Activated gamma-delta T cell treated with anti-CD3 and anti-CD28 coated beads, Interleukin-2, amount 50 U/mL, for 16 hours (primary cell): ENCODE data around the gene TMOD2.

Experiments
- DNase-seq: peaks from one replicate; pipeline ENCODE4 v3.0.0-alpha.2; 2020; ENCODE audit warnings: low read depth

TMOD2 gene

DNA sequence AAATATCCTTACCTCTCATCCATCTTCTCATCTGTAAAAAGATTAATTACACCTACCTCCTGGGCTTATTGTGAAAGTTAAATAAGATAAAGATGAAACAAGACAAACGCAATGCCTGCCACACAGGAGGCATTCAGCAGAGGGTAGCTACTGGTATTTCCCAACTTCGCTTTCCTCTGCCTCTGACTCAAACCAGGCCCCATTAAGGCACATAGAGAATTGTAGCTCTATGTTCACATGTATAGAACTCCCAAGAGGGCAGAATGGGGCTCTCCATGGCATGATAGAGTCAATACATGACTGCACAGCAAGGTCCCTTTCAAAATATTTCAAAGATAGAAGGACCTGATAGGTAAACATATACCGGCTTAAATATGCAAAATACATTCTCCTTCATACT lies 15.3 kb upstream of the TMOD2 start:
- no peak for DNase-seq

DNA sequence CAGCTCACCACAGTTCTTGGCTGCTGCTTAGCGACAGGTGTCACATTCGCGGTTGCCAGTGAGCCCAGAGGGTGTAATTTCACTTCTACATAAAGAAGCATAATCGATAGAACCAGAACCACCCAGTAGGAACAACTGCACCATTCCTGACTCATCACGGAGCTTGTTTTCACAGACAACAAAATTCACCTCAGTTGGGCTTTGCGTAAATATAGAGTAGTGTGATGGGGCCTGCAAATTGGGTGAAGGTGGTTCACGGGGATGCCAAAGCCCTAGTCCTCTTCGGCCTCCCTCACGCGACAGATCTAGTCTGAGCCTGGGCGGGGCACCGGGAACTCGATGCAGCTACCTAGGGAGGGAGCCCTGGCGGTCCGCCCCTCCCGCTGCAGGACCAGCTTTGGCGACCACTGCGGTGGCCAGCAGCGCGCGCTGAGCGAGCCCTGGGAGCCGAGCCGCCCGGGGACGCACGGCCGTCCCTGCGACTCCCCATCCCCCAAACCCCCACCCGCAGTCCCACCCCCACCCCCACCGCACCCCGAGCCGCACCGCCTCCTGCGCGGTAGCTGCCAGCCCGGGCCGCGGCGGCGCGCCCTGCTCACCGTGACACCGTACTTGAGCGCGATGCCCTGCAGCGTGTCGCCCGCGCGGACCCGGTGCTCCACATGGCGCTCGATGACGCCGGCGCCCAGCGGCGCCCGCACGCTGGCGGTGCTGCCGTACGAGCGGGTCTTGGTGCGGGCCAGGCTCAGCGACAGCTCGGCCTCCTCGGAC lies 14.5 kb upstream of the TMOD2 start:
- DNase-seq, result peak; percentile 47

DNA sequence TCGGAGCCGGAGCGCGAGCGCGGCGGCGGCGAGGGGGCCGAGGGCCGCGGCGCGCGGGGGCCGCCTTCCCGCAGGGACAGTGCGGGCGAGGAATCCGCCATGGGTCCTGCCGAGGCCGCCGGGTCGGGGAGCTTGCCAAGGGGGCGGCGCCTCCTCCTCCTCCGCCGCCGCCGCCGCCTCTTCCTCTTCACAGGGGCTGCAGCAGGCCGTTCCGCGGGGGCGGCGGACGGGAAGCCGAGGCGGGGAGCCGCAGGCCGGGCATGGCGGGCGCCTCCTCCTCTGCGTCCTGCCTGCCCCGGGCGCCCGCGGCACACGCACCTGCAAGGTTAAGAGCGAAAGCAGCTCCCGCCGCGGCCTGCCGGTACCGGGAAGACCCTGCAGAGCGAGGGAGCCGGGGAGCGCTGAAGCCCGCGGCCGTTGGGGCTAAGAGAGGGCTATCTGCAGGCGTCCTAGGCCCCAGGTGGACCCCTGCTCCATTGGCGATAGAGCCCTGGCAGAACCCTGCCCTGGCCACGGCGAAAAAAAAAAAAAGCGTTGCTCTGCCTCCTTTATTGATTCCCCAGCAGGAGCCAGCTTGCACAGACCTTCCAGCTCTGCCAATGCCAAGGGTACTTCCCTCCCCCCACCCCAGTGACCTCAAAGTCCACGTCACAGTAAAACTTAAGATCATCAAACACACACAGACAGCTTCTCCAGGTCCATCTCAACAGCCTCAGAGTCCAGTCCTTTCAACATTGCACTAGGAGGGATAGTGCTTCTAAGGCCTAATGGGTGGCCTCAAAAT lies 13.7 kb upstream of the TMOD2 start, which contains the start of gene LYSMD2:
TSS of gene LYSMD2 (minus strand) at position 134 of the 784 bp plus-strand sequence. CDS start at position 101, 33 bp downstream.
- DNase-seq, result peak; percentile 49

DNA sequence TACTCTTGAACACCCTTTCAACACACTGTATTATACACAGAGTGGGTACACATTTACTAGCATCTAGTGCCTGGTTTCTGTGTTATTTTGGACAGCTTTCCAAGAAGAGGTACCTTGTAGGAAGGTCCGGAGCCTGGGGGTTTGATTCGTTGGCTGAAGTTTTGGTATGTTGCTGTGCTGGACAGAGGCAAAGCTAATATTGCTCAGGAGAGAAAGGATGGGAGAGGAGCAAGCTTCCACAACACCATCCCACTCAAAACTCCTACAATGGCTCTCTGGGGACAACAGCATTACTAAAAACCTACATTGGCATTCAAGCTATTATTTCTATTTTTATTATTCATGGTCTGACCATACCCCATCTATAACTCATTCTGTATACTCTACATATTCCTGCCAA lies 12.8 kb upstream of the TMOD2 start:
- DNase-seq, result no peak

DNA sequence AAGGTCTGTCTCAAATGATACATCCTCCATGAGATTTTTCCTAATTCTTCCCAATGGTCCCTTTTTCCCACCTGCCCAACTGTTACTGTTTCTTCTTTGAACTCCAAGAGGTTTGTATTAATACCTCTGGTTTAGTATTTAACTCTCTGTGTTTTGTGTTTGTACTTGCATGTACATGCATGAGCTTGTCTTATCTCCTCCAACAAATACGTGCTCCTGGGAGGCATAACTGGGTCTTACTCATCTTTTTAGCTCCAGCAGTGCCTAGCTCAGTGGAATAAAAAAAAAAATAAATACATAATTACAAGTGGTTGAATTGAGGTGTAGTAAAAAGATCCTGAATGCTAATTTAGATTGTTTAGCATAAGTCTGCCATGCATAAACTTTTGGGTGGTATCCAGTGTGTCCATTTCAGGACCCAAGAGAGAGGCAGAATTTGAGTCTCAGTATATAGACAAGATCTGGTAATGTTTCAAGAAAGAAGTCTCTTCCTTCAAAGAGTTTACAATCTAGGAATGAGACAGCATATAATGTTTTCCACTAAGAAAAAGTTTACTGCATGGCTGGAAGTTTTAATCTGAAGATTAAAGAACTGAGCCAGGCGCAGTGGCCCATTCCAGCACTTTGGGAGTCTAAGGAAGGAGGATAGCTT lies 12.2 kb upstream of the TMOD2 start:
- DNase-seq, result no peak

DNA sequence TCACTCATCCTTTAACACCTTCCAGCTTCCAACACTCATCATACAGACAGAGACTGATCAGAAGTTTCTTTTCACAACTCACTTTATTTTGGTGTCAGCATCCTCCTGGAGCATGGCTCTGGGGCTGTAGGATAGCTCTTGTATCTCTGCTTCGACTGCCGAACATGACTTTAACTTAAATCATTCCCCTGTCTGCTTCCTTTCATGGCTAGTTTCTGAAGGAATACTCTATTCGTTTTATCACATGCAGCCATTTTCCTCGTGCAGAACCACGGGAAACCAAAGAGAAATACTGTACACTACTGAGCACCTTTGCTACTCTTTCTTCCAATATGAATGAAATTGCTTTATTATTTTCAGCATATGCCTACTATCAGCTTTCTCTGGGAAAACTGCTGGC lies 2.1 kb upstream of the TMOD2 start:
- no peak for DNase-seq

DNA sequence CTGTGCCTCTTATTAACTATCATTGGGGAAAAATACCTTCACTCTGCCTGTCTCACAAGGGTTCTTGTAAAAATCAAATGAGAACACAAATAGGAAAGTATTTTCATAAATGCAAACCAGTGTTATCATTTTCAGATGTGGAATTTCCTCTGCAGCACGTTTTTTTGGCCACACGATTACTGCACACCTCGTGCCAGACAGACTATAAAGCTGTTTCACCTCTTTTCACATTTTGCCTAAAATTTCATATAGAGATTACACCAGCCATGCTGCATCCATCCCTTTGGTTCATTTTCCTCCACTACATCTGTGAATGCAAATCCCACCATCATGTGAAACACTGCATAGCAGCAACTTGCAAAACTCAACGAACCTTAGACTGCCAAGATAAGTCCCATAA lies 1.2 kb upstream of the TMOD2 start:
- no peak for DNase-seq

DNA sequence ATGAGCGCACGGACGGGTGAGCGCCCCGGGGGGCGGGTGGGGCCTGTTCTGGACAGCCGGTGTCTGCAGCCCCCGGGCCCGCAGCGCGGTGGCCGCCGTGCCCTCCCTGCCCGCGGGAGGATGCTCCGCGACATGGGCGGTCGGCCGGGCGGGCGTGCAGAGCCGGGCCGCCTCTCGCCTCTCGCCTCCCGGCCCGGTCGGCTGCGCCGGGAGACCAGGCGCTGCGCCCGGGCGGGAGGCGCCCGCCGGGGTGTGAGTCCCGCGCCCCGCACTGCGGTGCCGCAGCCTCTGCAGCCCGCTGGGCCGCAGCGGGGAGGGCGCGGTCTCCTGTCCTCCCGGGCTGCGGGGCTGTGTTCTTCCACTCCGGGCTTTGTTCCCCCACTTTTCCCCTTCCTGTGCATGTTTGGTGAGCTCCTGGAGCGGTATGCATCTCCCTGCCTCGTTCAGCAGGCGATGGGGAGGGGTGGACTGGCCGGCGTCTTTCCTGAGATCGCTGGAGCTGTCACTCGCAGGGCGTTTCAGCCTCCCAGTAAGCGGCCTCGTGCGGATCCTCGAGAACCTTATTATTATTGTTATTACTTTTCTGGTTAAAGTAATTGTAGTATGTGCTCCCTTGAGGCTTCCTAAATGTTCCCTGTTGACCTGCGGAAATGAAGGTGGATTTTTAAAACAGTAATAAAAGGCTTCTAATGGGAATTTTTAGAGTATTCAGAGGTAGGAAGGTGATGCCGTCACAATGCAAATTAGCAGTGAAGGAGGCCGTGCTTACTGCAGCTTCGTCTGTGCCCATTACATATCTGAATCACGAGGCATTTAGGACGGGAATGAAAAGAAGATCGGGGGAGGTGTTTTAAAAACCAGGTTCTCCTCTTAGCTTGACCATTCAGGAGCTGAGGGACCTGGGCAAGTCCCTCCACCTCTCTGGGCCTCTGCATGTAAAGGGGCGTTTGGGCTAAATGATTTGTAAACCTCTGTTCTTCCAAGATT lies 593 bp downstream of the TMOD2 start:
- DNase-seq, result no peak

DNA sequence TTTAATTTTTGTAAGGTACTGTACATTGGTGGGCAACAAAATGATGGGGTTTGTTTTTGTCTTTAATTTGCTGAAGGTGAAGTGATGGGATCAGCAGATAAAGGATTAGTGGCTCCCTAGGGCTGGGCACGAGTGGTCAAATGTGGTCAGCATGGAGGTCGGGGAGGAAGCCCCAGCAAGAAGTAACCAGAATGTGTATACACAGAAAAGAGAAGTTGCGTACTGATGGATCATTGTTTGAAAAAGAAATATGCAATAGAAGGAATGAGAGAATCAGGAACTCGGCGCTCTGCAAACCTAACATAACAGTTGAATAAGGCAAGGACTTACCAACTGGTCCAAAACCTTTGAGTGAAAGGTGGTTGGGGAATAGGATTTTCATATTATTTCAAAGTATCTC lies 1.5 kb downstream of the TMOD2 start:
- no peak for DNase-seq

DNA sequence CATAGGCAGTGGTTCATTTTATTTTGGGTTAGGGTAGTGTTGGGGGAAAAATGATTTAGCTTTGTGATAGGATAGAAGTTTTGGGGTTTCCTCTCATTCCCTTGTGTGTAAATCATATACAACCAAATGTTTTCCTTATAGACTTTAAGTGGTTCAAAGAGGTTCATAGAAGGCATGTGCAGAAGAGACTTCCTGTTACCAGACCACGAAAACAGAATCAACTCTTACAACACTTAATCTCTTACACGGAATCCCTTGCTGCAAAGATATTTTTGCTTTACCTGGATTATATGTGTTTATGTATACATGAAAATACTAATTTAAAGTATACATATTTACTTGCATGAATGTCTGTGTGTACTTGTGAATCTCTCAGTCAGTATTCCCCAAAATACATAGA lies 2.9 kb downstream of the TMOD2 start:
- DNase-seq, result no peak

DNA sequence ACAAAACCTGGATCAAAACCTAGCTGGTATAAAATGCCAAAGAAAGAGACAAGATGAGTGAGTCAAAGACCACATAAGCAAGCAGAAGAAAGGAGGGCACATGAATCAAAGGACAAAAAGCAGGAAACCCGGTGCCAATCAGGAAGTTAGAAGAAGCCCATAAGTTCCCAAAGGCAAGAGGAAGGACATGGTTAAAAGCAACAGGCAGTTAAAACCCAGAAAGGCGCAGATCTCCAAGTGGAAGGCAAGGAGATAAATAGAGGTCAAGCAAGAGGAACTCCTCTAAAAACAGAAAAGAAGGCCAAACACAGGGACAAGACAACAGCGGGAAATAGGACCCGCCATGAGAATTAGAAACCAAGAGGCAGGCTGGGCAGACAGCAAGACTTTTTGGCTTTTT lies 4.4 kb downstream of the TMOD2 start:
- DNase-seq, result no peak

DNA sequence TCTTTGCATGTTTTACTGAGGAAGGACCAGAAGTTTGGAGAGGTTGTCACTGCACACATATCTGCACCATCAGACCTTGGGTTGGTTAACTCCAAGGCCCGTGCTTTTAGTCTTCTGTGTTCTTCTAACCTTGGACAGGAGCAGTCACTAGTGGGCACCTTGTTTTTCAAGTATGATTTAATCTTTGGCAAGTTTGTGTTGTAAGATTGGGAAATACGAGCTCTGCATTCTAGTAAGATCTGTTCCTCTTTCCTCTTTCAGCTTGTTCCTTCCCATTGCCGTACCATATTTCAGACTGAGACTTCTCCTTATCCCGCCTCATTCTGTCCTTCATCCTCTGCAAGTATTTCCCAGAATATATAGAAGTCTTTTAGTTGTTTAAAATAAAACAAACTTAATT lies 5.1 kb downstream of the TMOD2 start:
- no peak for DNase-seq

DNA sequence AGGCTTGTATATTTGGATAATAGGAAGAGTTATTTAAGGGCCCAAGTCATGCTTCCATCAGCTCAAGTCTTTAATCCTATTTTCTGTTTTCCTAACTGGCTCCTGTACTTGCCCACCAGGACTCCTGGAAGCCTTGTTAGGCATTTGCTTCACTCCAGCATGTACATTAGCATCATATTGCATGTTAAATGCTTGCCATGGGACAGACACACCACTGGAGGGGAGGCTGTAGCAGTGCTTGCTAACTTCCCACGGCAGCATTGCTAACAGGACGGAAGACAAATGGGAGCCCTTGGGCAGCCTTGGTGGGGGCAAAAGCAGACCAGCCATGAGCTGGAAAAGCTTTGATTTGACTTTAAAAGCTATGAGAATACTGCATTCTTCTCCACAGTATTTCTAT lies 6.1 kb downstream of the TMOD2 start:
- no peak for DNase-seq

DNA sequence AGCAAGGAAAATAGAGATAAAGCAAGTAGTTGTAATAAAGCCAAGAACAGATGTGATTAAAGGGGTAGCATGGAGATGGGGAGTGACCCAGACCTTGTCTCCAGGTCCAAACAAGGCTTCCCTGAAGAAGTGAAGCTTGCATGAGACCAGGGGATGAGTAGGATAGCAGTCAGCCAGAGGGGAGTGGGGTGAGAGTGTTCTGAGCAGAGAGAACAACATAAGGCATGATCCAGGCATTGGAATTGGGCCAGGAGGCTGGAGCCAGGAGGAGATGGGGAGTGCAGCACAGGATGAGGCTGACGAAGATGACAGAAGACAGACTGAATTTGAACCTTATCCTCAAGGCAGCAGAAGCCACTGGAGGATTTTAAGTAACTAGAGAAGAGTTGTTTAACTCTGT lies 7.2 kb downstream of the TMOD2 start:
- DNase-seq, result no peak

DNA sequence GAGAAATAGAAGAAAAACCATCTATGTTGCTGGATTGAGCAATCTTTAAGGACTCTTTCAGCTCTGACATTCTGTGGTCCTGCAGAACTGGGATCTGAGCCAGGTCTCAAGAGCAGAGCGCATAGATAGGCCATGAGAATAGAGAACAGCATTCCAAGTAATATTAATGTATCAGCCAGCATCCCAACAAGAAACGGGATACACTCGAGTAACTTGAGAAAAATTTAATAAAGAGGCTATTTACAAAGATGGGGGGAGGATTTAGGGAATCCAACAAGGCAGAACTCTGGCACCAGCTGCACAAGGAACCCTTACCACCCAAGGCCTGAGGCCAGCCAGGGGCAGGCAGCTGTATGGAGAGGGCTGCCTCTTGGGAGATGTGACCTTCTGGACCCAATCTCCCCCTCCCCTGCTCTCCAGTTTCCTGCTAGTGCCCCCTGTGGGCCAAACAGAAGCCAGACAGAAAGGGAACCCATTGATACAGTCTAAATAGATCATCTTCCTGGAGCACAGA lies 8.2 kb downstream of the TMOD2 start:
- DNase-seq, result no peak

DNA sequence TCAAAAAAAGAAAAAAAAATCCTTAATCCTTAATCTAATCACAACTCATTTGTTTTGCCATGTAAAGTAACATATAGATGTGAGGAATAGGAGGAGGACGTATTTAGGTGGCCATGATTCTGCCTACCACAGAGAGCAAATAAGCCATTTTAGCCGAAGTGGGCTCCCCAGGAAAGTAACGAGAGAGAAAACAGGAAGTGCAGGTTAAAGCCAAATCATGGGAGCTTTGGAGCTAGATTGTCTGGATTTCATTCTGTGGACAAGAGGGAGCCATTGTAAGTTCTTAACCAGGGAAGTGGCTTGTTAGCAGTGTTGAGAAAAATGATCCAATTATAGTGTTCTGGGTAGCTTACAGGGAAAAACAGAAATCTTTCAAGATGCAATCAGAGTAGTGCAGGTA lies 9.4 kb downstream of the TMOD2 start:
- DNase-seq, result no peak

DNA sequence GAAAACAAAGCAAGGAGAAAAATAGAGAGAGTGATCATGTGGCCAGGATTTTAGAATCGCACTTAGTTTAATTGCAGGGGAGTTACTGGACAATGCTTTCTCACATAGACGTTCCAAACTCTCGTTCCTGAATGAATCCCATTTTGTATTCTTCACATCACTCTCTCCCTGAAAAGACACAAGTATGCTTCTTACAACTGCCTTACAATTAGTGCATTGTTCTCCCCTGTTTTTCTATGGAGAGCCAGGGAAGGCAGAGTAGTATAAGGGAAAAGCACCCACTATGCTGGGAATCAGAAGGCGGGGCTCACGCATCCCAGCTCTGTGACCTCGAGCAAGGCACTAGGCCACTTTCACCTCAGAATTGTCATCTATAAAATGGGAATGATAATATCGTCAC lies 14.4 kb downstream of the TMOD2 start:
- DNase-seq, result no peak

DNA sequence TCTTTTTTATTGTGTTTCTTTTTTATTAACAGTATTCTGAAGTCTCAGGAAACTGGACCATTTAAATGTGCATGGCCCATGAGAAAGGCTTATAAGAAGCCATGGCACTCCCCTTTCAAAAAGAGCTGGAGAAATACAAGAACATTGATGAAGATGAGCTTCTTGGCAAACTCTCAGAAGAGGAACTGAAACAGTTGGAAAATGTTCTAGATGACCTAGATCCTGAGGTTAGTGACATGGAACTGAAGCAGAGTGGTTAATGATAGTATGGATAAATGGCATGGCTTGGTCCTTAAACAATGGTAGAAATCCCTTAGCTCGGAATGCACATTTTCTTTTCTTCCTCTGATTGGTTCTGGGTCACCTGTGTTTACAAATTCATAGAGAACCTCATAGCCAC lies 14.9 kb downstream of the TMOD2 start:
- DNase-seq, result no peak

DNA sequence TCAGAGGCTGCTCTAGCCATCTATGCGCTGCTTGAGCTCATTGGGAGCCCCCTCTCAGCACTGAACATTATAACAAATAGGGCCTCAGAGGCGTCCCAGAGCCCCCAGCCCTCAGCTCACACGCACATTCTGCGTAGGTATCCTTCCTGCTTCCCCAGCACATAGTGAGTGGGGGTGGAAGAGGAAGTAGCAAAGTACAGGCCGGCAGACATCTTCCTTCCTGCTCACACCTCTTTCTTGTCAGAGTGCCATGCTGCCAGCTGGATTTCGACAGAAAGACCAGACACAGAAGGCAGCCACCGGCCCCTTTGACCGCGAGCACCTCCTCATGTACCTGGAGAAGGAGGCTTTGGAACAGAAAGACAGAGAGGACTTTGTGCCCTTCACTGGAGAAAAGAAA lies 16.6 kb downstream of the TMOD2 start:
- DNase-seq, result no peak

DNA sequence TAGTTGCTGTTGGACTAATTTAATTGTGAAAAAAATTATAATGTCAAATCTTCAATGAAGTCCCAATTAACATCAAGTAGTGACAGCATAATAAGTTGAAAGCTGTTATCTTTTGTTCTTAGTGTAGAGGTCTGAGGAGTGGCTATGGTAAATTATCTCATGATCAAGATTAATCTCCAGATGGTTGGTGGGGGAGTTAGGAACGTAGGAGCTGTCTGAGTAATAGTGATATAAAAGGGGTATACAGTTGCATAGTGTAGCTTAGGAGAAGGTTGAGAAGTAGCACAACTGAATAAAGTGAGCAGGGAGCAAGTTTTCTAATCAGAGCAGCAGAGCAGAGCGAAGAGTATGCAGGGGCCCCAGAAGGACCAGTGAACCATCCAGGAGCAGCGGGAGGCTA lies 19.5 kb downstream of the TMOD2 start:
- DNase-seq, result no peak

DNA sequence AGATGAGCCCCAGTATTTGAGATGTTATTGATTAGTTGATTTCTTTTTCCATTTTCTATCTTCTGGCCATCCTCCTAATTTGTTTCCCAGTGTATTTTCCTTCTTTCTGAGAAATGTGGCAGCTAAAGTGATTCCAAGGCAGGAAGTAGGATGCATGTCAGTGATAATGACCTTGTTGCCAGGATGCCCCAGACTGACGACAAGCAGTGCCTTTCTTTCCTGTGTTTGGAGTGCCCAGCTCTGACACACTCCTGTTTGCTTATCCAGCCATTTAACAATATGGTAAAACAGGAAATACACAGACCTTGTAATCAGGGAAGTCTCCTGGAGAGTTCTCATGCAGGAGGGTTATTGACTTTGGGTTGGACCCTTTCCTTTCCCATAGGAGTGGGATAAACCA lies 20.4 kb downstream of the TMOD2 start:
- no peak for DNase-seq

DNA sequence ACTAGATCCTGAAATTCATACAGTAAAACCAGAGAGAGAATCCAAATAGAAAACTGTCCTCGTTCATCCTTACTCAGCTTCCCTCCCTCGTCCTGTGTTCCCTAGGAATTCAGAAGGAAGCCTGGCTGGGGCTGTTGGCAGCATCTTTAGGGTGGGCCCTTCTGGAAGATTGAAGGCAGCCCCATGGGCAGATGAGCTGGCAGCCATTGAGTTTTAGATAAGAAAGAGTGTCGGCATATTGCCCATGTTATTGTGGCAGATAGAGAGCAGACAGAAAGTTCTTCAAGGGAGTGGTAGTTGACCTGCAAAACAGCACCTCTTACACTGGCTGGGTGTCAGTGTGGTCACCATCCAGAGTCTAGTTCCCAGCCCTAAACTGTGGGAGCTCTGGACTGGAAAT lies 23.5 kb downstream of the TMOD2 start:
- no peak for DNase-seq
